Measurements from ENCODE around the gene KRTAP16-1. TPM values are rescaled to one million over a fixed set of nuclear protein-coding genes. Genes with fewer than 3 reads are reported as not detected.

The KRTAP16-1 gene
- total and polyA plus RNA-seq, 2 of the 13 experiments (the other 11 are each of a cell fraction or from before 2014, with no cell fraction given): not detected

DNA sequence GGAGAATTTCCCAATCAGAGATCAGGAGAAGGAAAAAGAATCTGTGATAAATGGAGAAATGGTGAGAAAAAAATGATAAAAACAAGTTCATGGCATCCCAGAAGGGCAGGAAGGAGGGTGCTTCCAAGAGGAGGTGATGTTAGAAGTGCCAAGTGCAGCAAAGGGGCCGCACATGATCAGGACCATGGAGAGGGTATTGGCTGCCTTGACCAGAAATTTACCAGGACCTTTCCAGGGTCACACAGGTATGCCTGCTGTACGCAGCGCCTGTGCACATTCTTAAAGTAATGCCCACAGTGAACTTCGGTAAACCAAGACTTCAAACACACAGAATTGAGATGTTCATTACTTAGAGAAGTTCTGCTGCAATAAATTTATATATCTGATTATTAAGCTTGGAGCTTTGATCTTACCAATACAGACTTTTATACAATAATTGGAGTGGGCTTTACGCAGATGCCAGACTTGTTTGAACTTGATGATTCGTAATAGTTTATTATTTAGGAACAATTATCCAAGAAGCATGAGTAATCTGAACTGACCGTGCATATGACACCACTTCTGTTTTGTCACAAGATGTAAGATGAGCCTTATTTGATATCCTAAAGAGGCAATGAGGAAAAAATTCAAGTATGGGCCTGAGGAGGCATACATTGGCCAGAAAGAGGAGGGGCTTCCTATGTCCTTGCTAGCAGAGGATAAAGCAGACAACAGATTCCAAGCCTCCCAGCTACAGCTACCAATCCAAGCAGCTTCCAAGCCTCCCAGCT is 43.7 kb upstream of the KRTAP16-1 start:
- Histone ChIP-seq H3K27ac (ENCODE audit: extremely low read length, insufficient read depth, low read length) (no peak overlapping the region), H3K27me3 (ENCODE audit: control insufficient read depth in 1 of 2, insufficient read depth in 2 of 2, low read length in 2 of 2) (peaks cover 0 to 7% of the 10 kb centered on the region in 2 experiments; a peak in 1 of 5 replicates), H2AFZ (ENCODE audit: low read length) (no peak overlapping the region), H3K4me2 (ENCODE audit: low read depth, low read length) (no peak overlapping the region), H3K4me1 (ENCODE audit: insufficient read depth, low read length) (no peaks in the 10 kb centered on the region), H3K36me3 (replicated peaks in 1 of 2; ENCODE audit: control insufficient read depth in 1 of 2, insufficient read depth in 2 of 2, low read length in 2 of 2) (no peaks in the 10 kb centered on the region), H4K20me1 (ENCODE audit: insufficient read depth, low read length) (no peaks in the 10 kb centered on the region), H3K9ac (ENCODE audit: insufficient read depth, low read depth, low read length) (no peak overlapping the region), H3K9me3 (ENCODE audit: low read length) (no peaks in the 10 kb centered on the region), H3K79me2 (ENCODE audit: insufficient read depth, low read length) (no peaks in the 10 kb centered on the region), H3K4me3 (replicated peaks in 1 of 3; ENCODE audit: insufficient read depth in 1 of 3, low read depth in 2 of 3, low read length in 3 of 3) (no peak overlapping the region)
- BruUV-seq (replicated peaks): no TSS peak
- ChIA-PET POLR2A (no interaction called here), CTCF (ENCODE audit: low intra/inter-chr PET ratio, low total read pairs) (no interaction called here)
- WGBS (ENCODE audit: low lambda C conversion rate): 36% methylated on average over 7 of the region's 7 CpGs
- intact Hi-C loops (cut with micrococcal nuclease; ENCODE audit: unreplicated experiment) (no loop called here), in situ Hi-C loops (cut with HindIII; ENCODE audit: extremely low pct_ligation_motif_present, low pct_unique_long_range_greater_than_20kb) (no loop called here)
- ATAC-seq (no peak), DNase-seq (ENCODE audit: low spot score) (no peak), FAIRE-seq (no peak)
- TF ChIP-seq MIER2 (CRISPR knock-in tag; IDR thresholded peaks at IDR 0.05) (peak; percentile 93), XRCC5 (optimal IDR thresholded peaks at IDR 0.05; ENCODE audit: low read length) (no peak), ZNF264 (CRISPR knock-in tag; IDR thresholded peaks at IDR 0.05) (no peak)
- TF ChIP-seq, protein P1, sequence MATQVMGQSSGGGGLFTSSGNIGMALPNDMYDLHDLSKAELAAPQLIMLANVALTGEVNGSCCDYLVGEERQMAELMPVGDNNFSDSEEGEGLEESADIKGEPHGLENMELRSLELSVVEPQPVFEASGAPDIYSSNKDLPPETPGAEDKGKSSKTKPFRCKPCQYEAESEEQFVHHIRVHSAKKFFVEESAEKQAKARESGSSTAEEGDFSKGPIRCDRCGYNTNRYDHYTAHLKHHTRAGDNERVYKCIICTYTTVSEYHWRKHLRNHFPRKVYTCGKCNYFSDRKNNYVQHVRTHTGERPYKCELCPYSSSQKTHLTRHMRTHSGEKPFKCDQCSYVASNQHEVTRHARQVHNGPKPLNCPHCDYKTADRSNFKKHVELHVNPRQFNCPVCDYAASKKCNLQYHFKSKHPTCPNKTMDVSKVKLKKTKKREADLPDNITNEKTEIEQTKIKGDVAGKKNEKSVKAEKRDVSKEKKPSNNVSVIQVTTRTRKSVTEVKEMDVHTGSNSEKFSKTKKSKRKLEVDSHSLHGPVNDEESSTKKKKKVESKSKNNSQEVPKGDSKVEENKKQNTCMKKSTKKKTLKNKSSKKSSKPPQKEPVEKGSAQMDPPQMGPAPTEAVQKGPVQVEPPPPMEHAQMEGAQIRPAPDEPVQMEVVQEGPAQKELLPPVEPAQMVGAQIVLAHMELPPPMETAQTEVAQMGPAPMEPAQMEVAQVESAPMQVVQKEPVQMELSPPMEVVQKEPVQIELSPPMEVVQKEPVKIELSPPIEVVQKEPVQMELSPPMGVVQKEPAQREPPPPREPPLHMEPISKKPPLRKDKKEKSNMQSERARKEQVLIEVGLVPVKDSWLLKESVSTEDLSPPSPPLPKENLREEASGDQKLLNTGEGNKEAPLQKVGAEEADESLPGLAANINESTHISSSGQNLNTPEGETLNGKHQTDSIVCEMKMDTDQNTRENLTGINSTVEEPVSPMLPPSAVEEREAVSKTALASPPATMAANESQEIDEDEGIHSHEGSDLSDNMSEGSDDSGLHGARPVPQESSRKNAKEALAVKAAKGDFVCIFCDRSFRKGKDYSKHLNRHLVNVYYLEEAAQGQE (IDR thresholded peaks at IDR 0.05; ENCODE audit: borderline replicate concordance in 1 of 2, low read depth in 1 of 2, low read length in 2 of 2): peak; percentile 60 to 92
- TF ChIP-seq, protein P2, sequence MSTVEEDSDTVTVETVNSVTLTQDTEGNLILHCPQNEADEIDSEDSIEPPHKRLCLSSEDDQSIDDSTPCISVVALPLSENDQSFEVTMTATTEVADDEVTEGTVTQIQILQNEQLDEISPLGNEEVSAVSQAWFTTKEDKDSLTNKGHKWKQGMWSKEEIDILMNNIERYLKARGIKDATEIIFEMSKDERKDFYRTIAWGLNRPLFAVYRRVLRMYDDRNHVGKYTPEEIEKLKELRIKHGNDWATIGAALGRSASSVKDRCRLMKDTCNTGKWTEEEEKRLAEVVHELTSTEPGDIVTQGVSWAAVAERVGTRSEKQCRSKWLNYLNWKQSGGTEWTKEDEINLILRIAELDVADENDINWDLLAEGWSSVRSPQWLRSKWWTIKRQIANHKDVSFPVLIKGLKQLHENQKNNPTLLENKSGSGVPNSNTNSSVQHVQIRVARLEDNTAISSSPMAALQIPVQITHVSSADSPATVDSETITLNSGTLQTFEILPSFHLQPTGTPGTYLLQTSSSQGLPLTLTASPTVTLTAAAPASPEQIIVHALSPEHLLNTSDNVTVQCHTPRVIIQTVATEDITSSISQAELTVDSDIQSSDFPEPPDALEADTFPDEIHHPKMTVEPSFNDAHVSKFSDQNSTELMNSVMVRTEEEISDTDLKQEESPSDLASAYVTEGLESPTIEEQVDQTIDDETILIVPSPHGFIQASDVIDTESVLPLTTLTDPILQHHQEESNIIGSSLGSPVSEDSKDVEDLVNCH (CRISPR knock-in tag; IDR thresholded peaks at IDR 0.05): no peak

All from HepG2 (cell line).